DMS53 treated with DMSO at 0.1 percent for 48 hours (cell line): ENCODE measurements around the gene GRP.

Experiments used
- DNase-seq: peaks from one replicate; lab custom pipeline; 2025; ENCODE audit not compliant: unreplicated experiment; lab: John Stamatoyannopoulos, UW

Gene GRP

GRCh38 chr18:59266886-59267502, 47.0 kb downstream of the GRP start:
- no peak for DNase-seq

- DNase-seq, result no peak
Observed at GRCh38 chr18:59267503-59268126, 47.7 kb downstream of the GRP start.

GRCh38 chr18:59268127-59268720, 48.3 kb downstream of the GRP start:
- no peak for DNase-seq

- DNase-seq, result peak; percentile 84
Observed at GRCh38 chr18:59268721-59269562, 49.0 kb downstream of the GRP start.

- DNase-seq, result no peak
Observed at GRCh38 chr18:59269563-59270119, 49.7 kb downstream of the GRP start.

GRCh38 chr18:59270689-59271257, 50.8 kb downstream of the GRP start:
- no peak for DNase-seq

GRCh38 chr18:59271606-59272220, 51.8 kb downstream of the GRP start:
- DNase-seq, result no peak

GRCh38 chr18:59272221-59272888, 52.4 kb downstream of the GRP start:
- no peak for DNase-seq

- peak; percentile 32 for DNase-seq
Observed at GRCh38 chr18:59272891-59273758, 53.2 kb downstream of the GRP start, which contains the start of gene RAX. Gene RAX (minus strand): TSS chr18:59273454. CDS start chr18:59273206, 248 bp downstream.

- DNase-seq, result no peak
Observed at GRCh38 chr18:59273759-59274532, 54.0 kb downstream of the GRP start.

GRCh38 chr18:59274533-59274928, 54.6 kb downstream of the GRP start:
- no peak for DNase-seq

- DNase-seq, result no peak
Observed at GRCh38 chr18:59275406-59275949, 55.5 kb downstream of the GRP start.

- no peak for DNase-seq
Observed at GRCh38 chr18:59276047-59276446, 56.1 kb downstream of the GRP start.

- no peak for DNase-seq
Observed at GRCh38 chr18:59278793-59279192, 58.8 kb downstream of the GRP start.

- DNase-seq, result no peak
Observed at GRCh38 chr18:59279193-59279592, 59.2 kb downstream of the GRP start.

GRCh38 chr18:59279722-59280121, 59.8 kb downstream of the GRP start:
- DNase-seq, result no peak
